PC-9 (cell line): Measurements from ENCODE around the gene SIDT1. TPM values are rescaled to one million over a fixed set of nuclear protein-coding genes. Genes with fewer than 3 reads are reported as not detected.

Experiments used
- BruUV-seq: library from RNA; stranded (reverse); fragments of 400-500 nt; replicated peaks from 2 replicates; lab custom pipeline; 2021; lab: Mats Ljungman, UMichigan
- CTCF ChIA-PET: fragments of 300-600 bp; sonication (Branson Sonifier 250); formaldehyde crosslinking; loops from one replicate; lab custom pipeline; 2022; ENCODE audit warnings: antibody characterized with exemption; lab: Charles Lee
- POLR2A ChIA-PET: fragments of 300-600 bp; sonication (Branson Sonifier 250); formaldehyde crosslinking; loops from one replicate; lab custom pipeline; 2022; ENCODE audit warnings: antibody characterized with exemption; ENCODE audit not compliant: unreplicated experiment; lab: Charles Lee
- DNase-seq, 2 experiments: peaks; one replicate each; pipeline versions ENCODE4 v3.0.0 to v3.0.0-alpha.2; 2015 to 2022; ENCODE audit warnings: mixed read lengths in 1 of 2
- H2AFZ ChIP-seq: fragments of 200-600 bp; sonication (generic); 2 replicates; pipeline ENCODE4 v1.8.1; 2017; ENCODE audit warnings: antibody characterized with exemption
- H3F3A ChIP-seq: fragments of 200-600 bp; sonication (generic); 2 replicates; pipeline ENCODE4 v1.8.1; 2017; ENCODE audit warnings: antibody characterized with exemption, mild to moderate bottlenecking, low read depth; ENCODE audit not compliant: insufficient read depth
- H3K27ac ChIP-seq: fragments of 200-600 bp; sonication (generic); 2 replicates; pipeline ENCODE4 v1.6.1; 2016; ENCODE audit warnings: mixed run types
- H3K27me3 ChIP-seq: fragments of 200-600 bp; sonication (generic); 2 replicates; pipeline ENCODE4 v1.6.1; 2016; ENCODE audit warnings: low read depth, mixed run types; ENCODE audit not compliant: insufficient read depth
- H3K36me3 ChIP-seq: fragments of 200-600 bp; sonication (generic); 2 replicates; pipeline ENCODE4 v1.6.1; 2016; ENCODE audit warnings: low read depth, mixed run types
- H3K4me1 ChIP-seq: fragments of 200-600 bp; sonication (generic); replicated peaks from 2 replicates; pipeline ENCODE4 v1.6.1; 2016; ENCODE audit warnings: mixed run types; ENCODE audit not compliant: insufficient read depth
- H3K4me2 ChIP-seq: fragments of 200-600 bp; sonication (generic); 2 replicates; pipeline ENCODE4 v1.6.1; 2017; ENCODE audit warnings: mixed run types
- H3K4me3 ChIP-seq: fragments of 200-600 bp; sonication (generic); 2 replicates; pipeline ENCODE4 v1.6.1; 2016; ENCODE audit warnings: mixed run types
- H3K79me2 ChIP-seq: fragments of 200-600 bp; sonication (generic); 2 replicates; pipeline ENCODE4 v1.6.1; 2017; ENCODE audit warnings: low read depth, mixed run types
- H3K9me2 ChIP-seq: fragments of 200-600 bp; sonication (generic); 2 replicates; pipeline ENCODE4 v1.8.1; 2017; ENCODE audit warnings: mild to moderate bottlenecking; ENCODE audit not compliant: insufficient read depth
- H3K9me3 ChIP-seq: fragments of 200-600 bp; sonication (generic); 2 replicates; pipeline ENCODE4 v1.8.1; 2016; ENCODE audit warnings: low read depth; ENCODE audit not compliant: insufficient read depth
- H4K20me1 ChIP-seq: fragments of 200-600 bp; sonication (generic); 2 replicates; pipeline ENCODE4 v1.8.1; 2017; ENCODE audit not compliant: insufficient read depth
- EZH2 ChIP-seq: fragments of 200-600 bp; sonication (generic); IDR thresholded peaks from 2 replicates; pipeline ENCODE4 v1.8.0; 2017; ENCODE audit warnings: antibody characterized with exemption, low read depth
- intact Hi-C: fragments of 100-400 bp; cut with micrococcal nuclease; formaldehyde crosslinking; loops from one replicate; pipeline ENCODE4 v1.10.0; 2022; ENCODE audit not compliant: unreplicated experiment
- total RNA-seq: library from RNA; stranded (reverse); gene quantifications from 2 replicates; pipeline ENCODE4 v1.2.3, GENCODE V29; 2021
- TF ChIP-seq, protein P1 (sequence below): fragments of 200-600 bp; sonication (generic); conservative IDR thresholded peaks from 2 replicates; pipeline ENCODE4 v1.6.1; 2017; ENCODE audit warnings: mixed run types, antibody characterized with exemption, mild to moderate bottlenecking, moderate library complexity

SIDT1 gene
- total RNA-seq, 1 experiment from 2014 or later = 1.2 TPM

DNA sequence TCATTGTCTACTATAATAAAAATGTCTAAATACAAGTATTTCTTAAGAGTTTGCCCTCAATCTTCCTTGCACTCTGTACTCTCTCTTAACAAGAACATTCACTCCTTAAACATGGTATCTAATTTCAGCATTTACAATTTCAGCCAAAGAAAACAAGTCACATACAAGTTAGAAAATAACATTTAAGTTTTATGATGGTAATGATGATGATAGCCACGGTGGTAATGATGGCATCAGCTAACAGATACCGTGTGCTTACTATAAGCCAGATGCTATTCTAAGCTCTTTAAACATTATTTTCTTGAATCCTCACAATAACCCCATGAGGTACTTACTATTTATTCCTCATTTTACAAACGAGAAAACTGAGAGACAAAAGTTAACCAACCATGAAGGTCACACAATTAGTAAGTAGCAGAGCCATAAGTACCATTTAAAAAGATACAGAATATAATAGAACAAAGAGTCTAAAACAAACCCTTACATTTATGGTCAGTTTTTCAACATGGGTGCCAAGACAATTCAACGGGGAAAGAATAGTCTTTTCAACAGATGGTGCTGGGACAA, 24.8 kb upstream of the SIDT1 start:
- POLR2A ChIA-PET = interaction anchor here (0.6 to 0.7 kb wide), 2 partner anchors 836 to 1702 kb away, joined by 5 to 7 read pairs; no protein-coding TSS in a partner anchor
- no peak overlapping the region for H2AFZ ChIP-seq
- H3K27me3 ChIP-seq = no peaks in the 10 kb centered on the region
- no peaks in the 10 kb centered on the region for H3K9me3 ChIP-seq
- H3K36me3 ChIP-seq = 0 out of 2 replicates have a peak, but pooled peaks cover 6% of the 10 kb centered on the region
- intact Hi-C loops = no loop called here
- H3F3A ChIP-seq = no peaks in the 10 kb centered on the region
- H4K20me1 ChIP-seq = no peaks in the 10 kb centered on the region; the same call in 1 of the 2 replicates
- no peak overlapping the region for H3K27ac ChIP-seq
- no peaks in the 10 kb centered on the region for H3K9me2 ChIP-seq
- no peak for DNase-seq
- no peak for TF ChIP-seq EZH2
- TF ChIP-seq, protein P1, sequence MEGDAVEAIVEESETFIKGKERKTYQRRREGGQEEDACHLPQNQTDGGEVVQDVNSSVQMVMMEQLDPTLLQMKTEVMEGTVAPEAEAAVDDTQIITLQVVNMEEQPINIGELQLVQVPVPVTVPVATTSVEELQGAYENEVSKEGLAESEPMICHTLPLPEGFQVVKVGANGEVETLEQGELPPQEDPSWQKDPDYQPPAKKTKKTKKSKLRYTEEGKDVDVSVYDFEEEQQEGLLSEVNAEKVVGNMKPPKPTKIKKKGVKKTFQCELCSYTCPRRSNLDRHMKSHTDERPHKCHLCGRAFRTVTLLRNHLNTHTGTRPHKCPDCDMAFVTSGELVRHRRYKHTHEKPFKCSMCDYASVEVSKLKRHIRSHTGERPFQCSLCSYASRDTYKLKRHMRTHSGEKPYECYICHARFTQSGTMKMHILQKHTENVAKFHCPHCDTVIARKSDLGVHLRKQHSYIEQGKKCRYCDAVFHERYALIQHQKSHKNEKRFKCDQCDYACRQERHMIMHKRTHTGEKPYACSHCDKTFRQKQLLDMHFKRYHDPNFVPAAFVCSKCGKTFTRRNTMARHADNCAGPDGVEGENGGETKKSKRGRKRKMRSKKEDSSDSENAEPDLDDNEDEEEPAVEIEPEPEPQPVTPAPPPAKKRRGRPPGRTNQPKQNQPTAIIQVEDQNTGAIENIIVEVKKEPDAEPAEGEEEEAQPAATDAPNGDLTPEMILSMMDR = no peak
- H3K4me1 ChIP-seq = no peaks in the 10 kb centered on the region
- H3K4me3 ChIP-seq = no peak overlapping the region
- peaks cover 52% of the 10 kb centered on the region for H3K79me2 ChIP-seq
- H3K4me2 ChIP-seq = no peak overlapping the region
- CTCF ChIA-PET = no interaction called here
- no TSS peak for BruUV-seq

DNA sequence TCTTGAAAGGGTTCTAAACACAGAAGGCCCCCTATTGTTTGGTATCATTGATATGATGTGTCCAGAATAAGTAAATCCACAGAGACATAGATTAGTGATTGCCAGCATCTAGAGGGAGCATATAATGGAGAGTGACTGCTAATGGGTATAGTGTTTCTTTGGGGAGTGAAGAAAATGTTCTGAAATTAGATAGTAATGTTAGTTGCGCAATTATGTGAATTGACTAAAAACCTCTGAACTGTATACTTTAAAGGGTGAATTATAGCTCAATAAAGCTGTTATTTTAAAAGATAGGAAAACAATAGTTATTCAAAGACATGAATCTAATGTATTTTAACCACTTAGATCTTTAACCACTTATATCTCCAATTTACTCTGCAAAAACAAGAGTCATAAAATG, 23.4 kb upstream of the SIDT1 start:
- Histone ChIP-seq H3K4me1 (peaks cover 10% of the 10 kb centered on the region; the same call in 1 of the 2 replicates), H3F3A (no peaks in the 10 kb centered on the region), H3K27me3 (no peaks in the 10 kb centered on the region), H2AFZ (no peak overlapping the region), H3K4me2 (no peak overlapping the region), H3K4me3 (no peak overlapping the region), H3K36me3 (0 out of 2 replicates have a peak, but pooled peaks cover 6% of the 10 kb centered on the region), H4K20me1 (no peaks in the 10 kb centered on the region; the same call in 1 of the 2 replicates), H3K79me2 (peaks cover 65% of the 10 kb centered on the region), H3K9me3 (no peaks in the 10 kb centered on the region), H3K9me2 (no peaks in the 10 kb centered on the region), H3K27ac (no peak overlapping the region)
- ChIA-PET CTCF (no interaction called here), POLR2A (no interaction called here)
- TF ChIP-seq, protein P1 = no peak
- no peak for TF ChIP-seq EZH2
- no TSS peak for BruUV-seq
- no peak for DNase-seq
- intact Hi-C loops = no loop called here

DNA sequence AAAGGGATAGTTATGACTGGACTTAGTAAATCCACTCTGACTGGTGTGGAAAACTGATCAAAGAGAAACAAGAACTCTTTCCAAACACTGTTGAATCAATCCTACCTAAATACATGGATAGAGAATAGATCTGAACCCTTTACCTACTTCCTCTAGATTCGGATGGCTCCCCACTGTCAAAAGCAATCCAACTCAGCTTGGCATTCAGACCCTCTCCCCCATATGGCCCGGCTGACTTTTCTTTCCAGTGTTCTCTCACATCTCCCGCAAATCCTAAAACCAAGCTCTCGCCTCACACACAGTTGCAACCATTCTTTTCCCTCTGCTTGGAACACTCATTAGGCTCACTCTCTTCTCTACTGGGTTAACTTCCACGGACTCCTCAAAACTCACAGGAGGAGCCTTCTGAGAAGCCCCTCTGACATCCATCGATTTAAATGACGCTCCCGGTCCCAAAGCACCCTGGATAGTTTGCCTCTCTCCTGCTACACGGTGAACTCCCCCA, 18.0 kb upstream of the SIDT1 start:
- Histone ChIP-seq H3K4me2 (peak overlapping the region; percentile 96), H3K9me3 (no peaks in the 10 kb centered on the region), H3K4me1 (peaks cover 17% of the 10 kb centered on the region; the same call in 1 of the 2 replicates), H3K9me2 (no peaks in the 10 kb centered on the region), H3K27ac (peak overlapping the region; percentile 64), H4K20me1 (no peaks in the 10 kb centered on the region), H3F3A (peaks cover 12% of the 10 kb centered on the region), H3K4me3 (peak overlapping the region; percentile 87), H2AFZ (peak overlapping the region; percentile 86), H3K79me2 (peaks cover 51% of the 10 kb centered on the region), H3K36me3 (no peaks in the 10 kb centered on the region), H3K27me3 (no peaks in the 10 kb centered on the region)
- no peak for DNase-seq
- ChIA-PET POLR2A (interaction anchor here (0.5 to 0.7 kb wide), 7 partner anchors 12 to 901 kb away, joined by 3 to 13 read pairs (median 7); partner anchors contain the start of gene USF3), CTCF (interaction anchor here (0.9 to 1.5 kb wide), 4 partner anchors 15 to 231 kb away, joined by 3 to 6 read pairs (median 3); no protein-coding TSS in a partner anchor)
- BruUV-seq = no TSS peak
- TF ChIP-seq EZH2 = no peak
- intact Hi-C loops = loop anchor here (2.0 kb wide), 1 partner anchor 16 kb away; no protein-coding TSS in a partner anchor
